Sigmoid colon (tissue), 7 donors: ENCODE data around the gene GSTM5. TPM values are rescaled to one million over a fixed set of nuclear protein-coding genes. Genes with fewer than 3 reads are reported as not detected.

Source experiments
- DNase-seq: peaks from one replicate; pipeline ENCODE4 v3.0.0-alpha.2; 2019
- H3K27ac ChIP-seq, 4 donors: fragments of 200-600 bp; sonication (generic); one replicate each; pipeline ENCODE4 v1.5.1; 2016 to 2019; ENCODE audit warnings: mild to moderate bottlenecking in 1 of 4
- H3K27me3 ChIP-seq, 3 donors: fragments of 200-600 bp; sonication (generic); one replicate each; pipeline ENCODE4 v1.5.1; 2019; ENCODE audit warnings: mild to moderate bottlenecking in 1 of 3
- H3K36me3 ChIP-seq, 4 donors: fragments of 200-600 bp; sonication (generic); one replicate each; pipeline ENCODE4 v1.5.1; 2016 to 2019
- H3K4me1 ChIP-seq, 4 donors: fragments of 200-600 bp; sonication (generic); one replicate each; pipeline ENCODE4 v1.5.1; 2017 to 2019
- H3K4me3 ChIP-seq, 4 donors: fragments of 200-600 bp; sonication (generic); one replicate each; pipeline ENCODE4 v1.5.1; 2017 to 2019; ENCODE audit warnings: mild to moderate bottlenecking in 2 of 4, moderate library complexity in 1 of 4
- H3K9me3 ChIP-seq, 4 donors: fragments of 200-600 bp in 3 of 4; sonication (generic) in 3 of 4; one replicate each; pipeline versions ENCODE4 v1.5.1 to v1.6.1; 2013 to 2019
- EP300 ChIP-seq, 4 donors: sonication (generic); formaldehyde crosslinking; IDR thresholded peaks; one replicate each; pipeline ENCODE4 v1.6.1; 2017; ENCODE audit warnings: antibody characterized with exemption in 4 of 4
- POLR2A ChIP-seq, 2 donors: fragments of 450-650 bp; IDR thresholded peaks; one replicate each; pipeline ENCODE4 v1.6.1; 2016; ENCODE audit warnings: antibody characterized with exemption in 2 of 2, mild to moderate bottlenecking in 2 of 2, moderate library complexity in 2 of 2
- POLR2AphosphoS5 ChIP-seq, 4 donors: sonication (generic); formaldehyde crosslinking; IDR thresholded peaks; one replicate each; pipeline ENCODE4 v1.6.1; 2017; ENCODE audit warnings: antibody characterized with exemption in 4 of 4
- WGBS, 2 donors: extraction: QIAGEN DNeasy Blood & Tissue Kit; methylation state at CpG; one replicate each; pipeline ENCODE4 v1.1.7; 2013; 5-methylcytosine and 5-hydroxymethylcytosine counted together
- intact Hi-C: fragments of 100-400 bp; cut with DNase I; formaldehyde crosslinking; loops from one replicate; pipeline ENCODE4 v1.15.1; 2023
- polyA plus RNA-seq, 3 donors: library from polyadenylated mRNA; stranded (reverse); fragments of 200-250 nt; gene quantifications; one replicate each; pipeline ENCODE4 v1.2.3, GENCODE V29; 2013
- total RNA-seq, 4 donors: library from RNA; depleted of rRNA; stranded (reverse); fragments of >200 nt; gene quantifications; one replicate each; pipeline ENCODE4 v1.1.0, GENCODE V29; 2016
- TF ChIP-seq, protein P1 (sequence below), 4 experiments: fragments of 450-650 bp in 3 of 4; fragments of 200-600 bp in 1 of 4; IDR thresholded peaks; one replicate each; pipeline ENCODE4 v1.5.1; 2016 to 2019; ENCODE audit warnings: antibody characterized with exemption in 4 of 4, mild to moderate bottlenecking in 3 of 4, moderate library complexity in 2 of 4
- donor health status: healthy with polysubstance abuse.
- donor health status: Bipolar disorder and iron deficiency.
- donor health status: healthy.

GSTM5 gene
- total and polyA plus RNA-seq, 7 donors = 2.5 to 11.4 (median 3.2) TPM

DNA sequence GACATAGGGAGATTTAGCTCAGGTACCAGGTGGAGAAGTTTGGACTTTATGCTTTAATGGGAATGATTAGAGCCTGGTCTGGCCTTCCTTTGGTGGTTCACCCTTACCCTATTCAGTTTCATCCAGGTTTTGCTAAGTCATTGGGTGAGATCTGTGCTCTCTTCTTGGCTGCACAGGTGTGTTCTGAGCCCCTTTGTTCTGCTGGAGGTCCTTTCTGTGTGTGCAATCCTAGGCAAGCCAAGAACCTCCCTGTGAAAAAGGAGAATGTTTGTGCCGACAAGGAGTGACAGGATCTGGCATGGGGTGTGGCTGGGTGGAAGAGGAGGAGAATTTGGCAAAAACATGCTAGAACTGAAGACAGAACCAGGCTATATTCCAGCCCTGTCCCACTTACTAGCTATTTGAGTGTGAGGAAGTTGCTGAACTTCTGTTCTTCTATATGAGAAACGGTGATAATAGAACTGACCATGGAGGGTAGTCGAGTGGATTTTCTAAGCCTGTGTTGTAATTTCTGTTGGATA is 4.6 kb downstream of the GSTM5 start:
- Histone ChIP-seq H3K36me3 (no peaks in the 10 kb centered on the region), H3K9me3 (no peaks in the 10 kb centered on the region), H3K27ac (no peak overlapping the region), H3K27me3 (peaks cover 0 to 4% (median 0%) of the 10 kb centered on the region in 3 donors), H3K4me1 (peaks cover 0 to 11% (median 0%) of the 10 kb centered on the region in 4 donors), H3K4me3 (no peak overlapping the region)
- TF ChIP-seq POLR2AphosphoS5 (IDR thresholded peaks at IDR 0.05) (no peak), EP300 (IDR thresholded peaks at IDR 0.05) (no peak), POLR2A (IDR thresholded peaks at IDR 0.05) (no peak)
- TF ChIP-seq, protein P1, sequence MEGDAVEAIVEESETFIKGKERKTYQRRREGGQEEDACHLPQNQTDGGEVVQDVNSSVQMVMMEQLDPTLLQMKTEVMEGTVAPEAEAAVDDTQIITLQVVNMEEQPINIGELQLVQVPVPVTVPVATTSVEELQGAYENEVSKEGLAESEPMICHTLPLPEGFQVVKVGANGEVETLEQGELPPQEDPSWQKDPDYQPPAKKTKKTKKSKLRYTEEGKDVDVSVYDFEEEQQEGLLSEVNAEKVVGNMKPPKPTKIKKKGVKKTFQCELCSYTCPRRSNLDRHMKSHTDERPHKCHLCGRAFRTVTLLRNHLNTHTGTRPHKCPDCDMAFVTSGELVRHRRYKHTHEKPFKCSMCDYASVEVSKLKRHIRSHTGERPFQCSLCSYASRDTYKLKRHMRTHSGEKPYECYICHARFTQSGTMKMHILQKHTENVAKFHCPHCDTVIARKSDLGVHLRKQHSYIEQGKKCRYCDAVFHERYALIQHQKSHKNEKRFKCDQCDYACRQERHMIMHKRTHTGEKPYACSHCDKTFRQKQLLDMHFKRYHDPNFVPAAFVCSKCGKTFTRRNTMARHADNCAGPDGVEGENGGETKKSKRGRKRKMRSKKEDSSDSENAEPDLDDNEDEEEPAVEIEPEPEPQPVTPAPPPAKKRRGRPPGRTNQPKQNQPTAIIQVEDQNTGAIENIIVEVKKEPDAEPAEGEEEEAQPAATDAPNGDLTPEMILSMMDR (IDR thresholded peaks at IDR 0.05) = no peak
- 76 to 78% methylated on average over 3 of the region's 3 CpGs for WGBS, 2 donors
- intact Hi-C loops = no loop called here
- no peak for DNase-seq

DNA sequence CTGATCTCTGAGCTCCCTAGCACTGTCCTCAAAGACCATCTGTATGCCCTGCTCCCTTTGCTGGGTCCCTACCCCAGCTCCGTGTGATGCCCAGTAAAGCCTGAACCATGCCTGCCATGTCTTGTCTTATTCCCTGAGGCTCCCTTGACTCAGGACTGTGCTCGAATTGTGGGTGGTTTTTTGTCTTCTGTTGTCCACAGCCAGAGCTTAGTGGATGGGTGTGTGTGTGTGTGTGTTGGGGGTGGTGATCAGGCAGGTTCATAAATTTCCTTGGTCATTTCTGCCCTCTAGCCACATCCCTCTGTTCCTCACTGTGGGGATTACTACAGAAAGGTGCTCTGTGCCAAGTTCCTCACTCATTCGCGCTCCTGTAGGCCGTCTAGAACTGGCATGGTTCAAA is 5.7 kb downstream of the GSTM5 start:
- H3K4me1 ChIP-seq = peaks cover 0 to 11% (median under 1%) of the 10 kb centered on the region in 4 donors
- 87 to 91% methylated on average over 5 of the region's 5 CpGs for WGBS, 2 donors
- DNase-seq = no peak
- TF ChIP-seq POLR2AphosphoS5 (IDR thresholded peaks at IDR 0.05) = no peak
- TF ChIP-seq, protein P1 (IDR thresholded peaks at IDR 0.05) = no peak
- TF ChIP-seq POLR2A (IDR thresholded peaks at IDR 0.05) = no peak
- no peak for TF ChIP-seq EP300 (IDR thresholded peaks at IDR 0.05)
- intact Hi-C loops = no loop called here
- H3K27ac ChIP-seq = no peak overlapping the region
- H3K9me3 ChIP-seq = no peaks in the 10 kb centered on the region
- no peaks in the 10 kb centered on the region for H3K36me3 ChIP-seq
- no peak overlapping the region for H3K4me3 ChIP-seq
- H3K27me3 ChIP-seq = no peaks in the 10 kb centered on the region

DNA sequence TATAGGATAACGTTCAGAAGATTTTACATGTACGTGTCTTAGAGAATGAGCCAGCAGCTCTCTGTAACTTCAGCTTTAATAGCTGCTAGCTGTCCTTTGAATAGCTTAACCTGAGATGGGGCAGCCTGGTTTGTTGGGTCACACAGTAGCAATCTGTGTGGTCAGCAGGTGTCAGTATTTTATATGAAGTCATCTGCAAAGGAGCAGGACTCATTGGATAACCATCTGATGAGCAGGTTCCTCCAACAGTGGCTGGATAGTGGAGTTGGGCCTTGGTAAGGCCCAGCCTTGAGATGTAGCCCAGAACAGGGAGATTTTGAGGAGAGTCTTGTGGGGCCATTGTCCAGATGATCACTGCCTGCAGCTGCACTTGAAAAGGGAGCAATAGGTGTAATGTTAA is 6.4 kb downstream of the GSTM5 start:
- no peaks in the 10 kb centered on the region for H3K27me3 ChIP-seq
- intact Hi-C loops = no loop called here
- peaks cover 0 to 18% (median 5%) of the 10 kb centered on the region in 4 donors for H3K4me1 ChIP-seq
- 77 to 87% methylated on average over 2 of the region's 2 CpGs for WGBS, 2 donors
- H3K4me3 ChIP-seq = no peak overlapping the region
- no peak overlapping the region for H3K27ac ChIP-seq
- no peak for TF ChIP-seq POLR2A (IDR thresholded peaks at IDR 0.05)
- TF ChIP-seq, protein P1 (IDR thresholded peaks at IDR 0.05) = no peak
- TF ChIP-seq EP300 (IDR thresholded peaks at IDR 0.05) = no peak
- TF ChIP-seq POLR2AphosphoS5 (IDR thresholded peaks at IDR 0.05) = no peak
- H3K36me3 ChIP-seq = no peaks in the 10 kb centered on the region
- no peak for DNase-seq
- H3K9me3 ChIP-seq = no peaks in the 10 kb centered on the region

DNA sequence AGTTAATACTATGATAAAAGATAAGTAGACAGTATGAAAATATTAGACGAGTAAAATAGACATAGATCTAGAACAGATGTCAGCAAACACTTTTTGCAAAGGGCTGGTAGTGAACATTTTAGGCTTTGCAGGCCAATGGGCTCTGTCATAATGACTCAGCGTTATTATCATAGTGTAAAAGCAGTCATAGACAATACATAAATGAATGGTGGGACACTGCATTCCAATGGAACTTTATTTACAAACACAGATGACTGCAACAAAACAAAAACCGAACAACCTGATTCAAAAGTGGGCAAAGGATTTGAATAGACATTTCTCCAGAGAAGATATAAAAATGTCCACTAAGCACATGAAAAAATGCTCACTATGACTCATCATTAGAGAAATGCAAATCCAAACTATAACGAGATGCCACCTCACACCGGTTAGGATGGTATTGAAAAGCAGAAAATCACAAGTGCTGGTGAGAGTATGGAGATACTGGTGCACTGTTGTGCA is 7.3 kb downstream of the GSTM5 start:
- no peak overlapping the region for H3K4me3 ChIP-seq
- no peaks in the 10 kb centered on the region for H3K27me3 ChIP-seq
- H3K4me1 ChIP-seq = peaks cover 0 to 25% (median 11%) of the 10 kb centered on the region in 4 donors
- no peak overlapping the region for H3K27ac ChIP-seq
- H3K9me3 ChIP-seq = no peaks in the 10 kb centered on the region
- intact Hi-C loops = no loop called here
- no peak for DNase-seq
- WGBS, 2 donors = 75 to 84% methylated on average over 5 of the region's 5 CpGs
- TF ChIP-seq EP300 (IDR thresholded peaks at IDR 0.05) (no peak), POLR2AphosphoS5 (IDR thresholded peaks at IDR 0.05) (no peak), POLR2A (IDR thresholded peaks at IDR 0.05) (no peak)
- TF ChIP-seq, protein P1 (IDR thresholded peaks at IDR 0.05) = no peak
- no peaks in the 10 kb centered on the region for H3K36me3 ChIP-seq

DNA sequence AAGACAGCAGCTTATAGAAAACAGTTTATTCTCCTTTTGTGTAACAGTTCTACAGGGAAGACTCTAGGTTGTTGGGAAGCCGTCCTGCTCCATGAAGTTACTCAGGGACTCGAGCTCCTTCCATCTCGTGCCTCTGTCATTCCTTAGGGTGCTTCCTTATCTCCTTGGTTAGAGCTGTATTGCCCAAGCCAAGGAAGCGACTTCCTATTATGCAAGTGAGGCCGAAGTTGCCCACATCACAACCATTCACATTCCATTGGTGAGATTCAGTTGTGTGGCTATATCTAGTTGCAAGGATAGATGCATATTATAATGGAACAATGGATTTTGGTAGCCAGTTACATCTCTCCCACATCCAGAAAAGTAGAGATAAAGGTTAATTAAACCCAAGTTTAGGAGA is 9.0 kb downstream of the GSTM5 start:
- Histone ChIP-seq H3K4me1 (peaks cover 0 to 25% (median 11%) of the 10 kb centered on the region in 4 donors), H3K36me3 (no peaks in the 10 kb centered on the region), H3K27me3 (no peaks in the 10 kb centered on the region), H3K9me3 (no peaks in the 10 kb centered on the region), H3K27ac (no peak overlapping the region), H3K4me3 (no peak overlapping the region)
- TF ChIP-seq POLR2AphosphoS5 (IDR thresholded peaks at IDR 0.05) = no peak
- TF ChIP-seq, protein P1 (IDR thresholded peaks at IDR 0.05) = no peak
- no peak for TF ChIP-seq POLR2A (IDR thresholded peaks at IDR 0.05)
- no peak for TF ChIP-seq EP300 (IDR thresholded peaks at IDR 0.05)
- 88% methylated on average over 5 of the region's 5 CpGs for WGBS, 2 donors
- intact Hi-C loops = no loop called here
- DNase-seq = no peak
